HTERT RPE-1 (cell line): ENCODE measurements around the gene DEXI.
"Not testable (repeated sequence)": the region's sequence is repeated elsewhere in the genome, so short reads cannot be mapped to it uniquely, and the experiment has no call there.

ENCODE experiments used
- in situ Hi-C: fragments of 300-500 bp; cut with MboI; formaldehyde crosslinking; loops from 4 replicates; pipeline ENCODE4 v1.14.3; 2020; ENCODE audit warnings: low sequenced_read_pairs

The DEXI gene

GRCh38 chr16:10969615-10970014 is 27.3 kb upstream of the DEXI start:
- in situ Hi-C loops = no loop called here

GRCh38 chr16:10968498-10968897 is 26.2 kb upstream of the DEXI start:
- in situ Hi-C loops = no loop called here

- in situ Hi-C loops = no loop called here
Measured at GRCh38 chr16:10967986-10968385, 25.7 kb upstream of the DEXI start.

- in situ Hi-C loops = not testable (repeated sequence)
Measured at GRCh38 chr16:10966559-10966958, 24.3 kb upstream of the DEXI start.

- in situ Hi-C loops = no loop called here
Measured at GRCh38 chr16:10966129-10966528, 23.9 kb upstream of the DEXI start.

- in situ Hi-C loops = no loop called here
Measured at GRCh38 chr16:10965440-10966061, 23.3 kb upstream of the DEXI start.

GRCh38 chr16:10964891-10965326 is 22.6 kb upstream of the DEXI start:
- in situ Hi-C loops = no loop called here

- in situ Hi-C loops = no loop called here
Measured at GRCh38 chr16:10964039-10964890, 22.0 kb upstream of the DEXI start.

- in situ Hi-C loops = no loop called here
Measured at GRCh38 chr16:10961231-10961630, 19.0 kb upstream of the DEXI start.

GRCh38 chr16:10959161-10959560 is 16.9 kb upstream of the DEXI start:
- in situ Hi-C loops = no loop called here

- in situ Hi-C loops = no loop called here
Measured at GRCh38 chr16:10957771-10958482, 15.7 kb upstream of the DEXI start.

- in situ Hi-C loops = no loop called here
Measured at GRCh38 chr16:10954903-10955302, 12.6 kb upstream of the DEXI start.

- in situ Hi-C loops = no loop called here
Measured at GRCh38 chr16:10951026-10951425, 8.8 kb upstream of the DEXI start.

- in situ Hi-C loops = no loop called here
Measured at GRCh38 chr16:10950393-10950792, 8.1 kb upstream of the DEXI start.

- in situ Hi-C loops = no loop called here
Measured at GRCh38 chr16:10949424-10949970, 7.2 kb upstream of the DEXI start.

GRCh38 chr16:10947211-10947787 is 5.0 kb upstream of the DEXI start:
- in situ Hi-C loops = no loop called here

GRCh38 chr16:10946308-10946707 is 4.0 kb upstream of the DEXI start:
- in situ Hi-C loops = no loop called here

GRCh38 chr16:10945065-10945787 is 3.0 kb upstream of the DEXI start:
- in situ Hi-C loops = no loop called here

GRCh38 chr16:10944249-10945064 is 2.2 kb upstream of the DEXI start, which contains the start of gene CLEC16A:
Gene CLEC16A, plus strand, starts transcription at chr16:10944564. Its CDS starts 154 bp downstream, at chr16:10944718.
- in situ Hi-C loops = no loop called here

GRCh38 chr16:10943064-10943353 is 741 bp upstream of the DEXI start:
- in situ Hi-C loops = no loop called here
